ENCODE data around the gene HOXC13.

Gene HOXC13

DNA sequence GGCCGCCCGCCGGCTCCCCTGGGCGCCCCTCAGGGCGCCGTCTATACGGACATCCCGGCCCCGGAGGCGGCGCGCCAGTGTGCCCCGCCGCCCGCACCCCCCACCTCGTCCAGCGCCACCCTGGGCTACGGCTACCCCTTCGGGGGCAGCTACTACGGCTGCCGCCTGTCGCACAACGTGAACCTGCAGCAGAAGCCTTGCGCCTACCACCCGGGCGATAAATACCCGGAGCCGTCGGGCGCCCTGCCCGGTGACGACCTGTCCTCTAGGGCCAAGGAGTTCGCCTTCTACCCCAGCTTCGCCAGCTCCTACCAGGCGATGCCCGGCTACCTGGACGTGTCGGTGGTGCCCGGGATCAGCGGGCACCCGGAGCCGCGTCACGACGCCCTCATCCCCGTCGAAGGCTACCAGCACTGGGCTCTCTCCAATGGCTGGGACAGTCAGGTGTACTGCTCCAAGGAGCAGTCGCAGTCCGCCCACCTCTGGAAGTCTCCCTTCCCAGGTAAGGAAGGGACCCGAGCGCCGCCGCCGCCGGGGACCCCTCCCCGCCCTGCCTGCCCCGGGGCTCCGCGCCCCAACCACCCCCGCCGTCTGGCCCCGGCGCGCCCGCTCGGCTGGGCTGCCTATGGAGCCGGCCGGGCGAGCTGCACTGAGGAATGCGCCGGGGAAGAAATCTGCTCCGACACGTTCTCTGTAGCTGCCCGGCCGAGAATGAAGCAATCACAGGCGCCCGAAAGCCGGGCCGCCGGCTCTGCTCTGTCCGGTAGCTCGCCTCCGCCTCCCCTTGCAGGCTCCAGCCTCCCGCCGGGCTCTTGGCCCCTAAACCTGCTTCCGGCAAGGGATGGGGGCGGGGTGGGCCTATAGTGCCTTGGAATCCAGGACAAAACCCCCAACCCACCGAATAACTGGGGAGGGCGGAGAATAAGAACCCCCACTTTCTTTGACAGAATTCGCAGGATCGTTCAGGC is 794 bp downstream of the HOXC13 start:
- DNase-seq, result no peak

DNA sequence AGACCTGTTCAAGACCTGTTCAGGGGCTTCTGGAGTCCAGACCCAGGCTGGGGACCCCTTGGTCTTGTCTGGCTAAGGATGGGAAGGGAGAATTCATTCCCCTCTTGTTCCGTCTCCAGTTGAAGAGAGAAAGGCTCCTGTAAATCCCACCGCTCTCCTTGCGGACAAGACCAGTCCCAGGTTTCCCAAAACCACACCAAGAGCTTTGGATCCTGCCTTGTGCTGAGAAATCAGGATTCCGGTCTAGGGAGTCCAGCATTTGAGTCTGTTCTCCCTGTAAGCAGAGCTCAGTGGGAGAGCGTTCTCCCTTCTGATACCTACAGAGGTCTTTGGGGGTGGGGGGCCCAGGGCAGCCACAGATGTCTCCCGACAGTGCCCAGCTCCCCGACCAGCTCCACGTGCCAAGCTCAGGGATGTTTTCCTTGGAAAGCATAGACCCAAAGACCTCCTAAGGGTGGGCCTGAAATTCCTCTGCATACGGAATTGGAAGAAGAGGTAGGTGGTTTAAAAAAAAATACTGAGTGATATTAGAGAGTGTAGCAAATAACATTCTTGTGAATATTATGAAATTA is 1.9 kb downstream of the HOXC13 start:
- DNase-seq, result no peak

DNA sequence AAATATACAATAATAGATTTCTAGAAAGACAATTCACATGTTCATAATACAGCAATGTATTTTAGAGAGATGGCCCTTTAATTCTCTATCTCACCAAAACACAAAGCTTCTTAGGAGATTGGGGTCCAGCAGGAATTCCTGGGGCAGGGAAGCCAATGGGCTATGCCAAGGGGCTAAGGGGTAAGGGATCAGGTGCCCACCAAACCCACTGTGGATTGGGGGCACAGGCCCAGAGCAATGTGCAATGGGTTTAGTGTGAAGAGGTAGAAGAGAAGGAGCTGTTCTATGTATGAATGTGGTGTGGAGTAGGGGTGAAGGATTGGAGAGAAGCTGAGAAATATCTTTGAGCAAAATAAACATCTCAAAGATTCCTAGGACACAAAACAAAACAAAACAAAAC is 2.6 kb downstream of the HOXC13 start:
- no peak for DNase-seq

DNA sequence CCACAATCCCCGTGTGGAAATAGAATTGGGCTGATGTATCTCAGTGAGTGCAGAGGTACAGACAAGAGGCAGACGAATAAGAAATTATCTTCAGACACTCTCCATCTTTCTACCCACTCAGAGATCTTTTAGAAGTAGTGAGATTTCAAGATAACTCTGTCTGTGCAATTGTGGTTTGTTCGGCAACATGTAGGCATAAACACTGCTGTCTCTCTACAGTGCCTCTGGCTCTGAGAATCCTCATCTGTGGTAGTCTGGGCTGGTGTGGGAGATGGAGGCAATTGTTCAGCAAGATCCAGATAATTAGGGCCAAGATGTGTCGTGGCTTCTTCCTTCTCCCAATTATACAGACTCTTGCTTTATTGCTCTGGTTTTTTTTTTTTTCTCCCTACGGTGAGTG is 3.1 kb downstream of the HOXC13 start:
- no peak for DNase-seq

DNA sequence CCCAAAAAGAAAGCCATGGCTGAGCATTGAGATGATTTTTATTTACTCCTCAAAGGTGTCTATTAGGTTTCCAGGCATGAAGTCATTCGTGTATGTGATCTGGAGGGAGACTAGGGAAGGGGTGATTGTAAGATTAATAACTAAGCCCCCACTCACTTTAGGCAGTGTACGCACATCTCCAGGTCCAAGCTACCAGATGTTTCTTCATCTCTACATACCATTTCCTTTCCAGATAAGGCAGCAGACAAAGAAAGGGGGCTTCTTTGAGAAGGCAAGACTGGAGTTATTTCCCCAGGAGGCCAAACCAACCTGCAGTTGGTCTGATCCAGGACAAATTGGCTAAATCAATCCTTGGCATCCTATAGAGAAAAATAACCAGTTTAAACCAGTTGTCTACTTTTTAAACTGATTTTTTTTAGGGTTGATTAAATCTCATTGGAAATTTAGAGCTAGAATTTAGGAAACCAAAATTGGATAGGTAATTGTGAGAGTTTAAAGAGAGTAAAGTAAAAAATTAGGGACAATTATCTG is 3.9 kb downstream of the HOXC13 start:
- no peak for DNase-seq

DNA sequence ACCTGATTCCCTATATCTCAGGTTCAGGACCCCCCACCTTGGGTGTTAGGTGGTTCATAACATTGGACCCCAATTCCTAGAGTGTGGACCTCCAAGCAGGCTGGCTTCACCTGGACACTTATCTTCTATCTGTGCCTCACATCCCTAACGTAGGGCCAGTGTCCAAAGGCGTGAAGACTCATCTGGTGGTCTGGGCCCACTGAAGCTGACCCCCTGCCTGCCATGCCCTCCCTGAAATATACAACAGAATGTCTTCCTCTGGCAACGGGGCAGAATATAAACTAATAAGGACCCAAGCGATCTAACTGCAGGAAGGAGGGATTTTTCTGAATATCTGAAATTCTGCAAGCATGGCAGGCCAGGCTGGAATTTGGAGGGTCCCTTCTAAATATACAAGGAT is 5.6 kb downstream of the HOXC13 start:
- peak; percentile 35 for DNase-seq

DNA sequence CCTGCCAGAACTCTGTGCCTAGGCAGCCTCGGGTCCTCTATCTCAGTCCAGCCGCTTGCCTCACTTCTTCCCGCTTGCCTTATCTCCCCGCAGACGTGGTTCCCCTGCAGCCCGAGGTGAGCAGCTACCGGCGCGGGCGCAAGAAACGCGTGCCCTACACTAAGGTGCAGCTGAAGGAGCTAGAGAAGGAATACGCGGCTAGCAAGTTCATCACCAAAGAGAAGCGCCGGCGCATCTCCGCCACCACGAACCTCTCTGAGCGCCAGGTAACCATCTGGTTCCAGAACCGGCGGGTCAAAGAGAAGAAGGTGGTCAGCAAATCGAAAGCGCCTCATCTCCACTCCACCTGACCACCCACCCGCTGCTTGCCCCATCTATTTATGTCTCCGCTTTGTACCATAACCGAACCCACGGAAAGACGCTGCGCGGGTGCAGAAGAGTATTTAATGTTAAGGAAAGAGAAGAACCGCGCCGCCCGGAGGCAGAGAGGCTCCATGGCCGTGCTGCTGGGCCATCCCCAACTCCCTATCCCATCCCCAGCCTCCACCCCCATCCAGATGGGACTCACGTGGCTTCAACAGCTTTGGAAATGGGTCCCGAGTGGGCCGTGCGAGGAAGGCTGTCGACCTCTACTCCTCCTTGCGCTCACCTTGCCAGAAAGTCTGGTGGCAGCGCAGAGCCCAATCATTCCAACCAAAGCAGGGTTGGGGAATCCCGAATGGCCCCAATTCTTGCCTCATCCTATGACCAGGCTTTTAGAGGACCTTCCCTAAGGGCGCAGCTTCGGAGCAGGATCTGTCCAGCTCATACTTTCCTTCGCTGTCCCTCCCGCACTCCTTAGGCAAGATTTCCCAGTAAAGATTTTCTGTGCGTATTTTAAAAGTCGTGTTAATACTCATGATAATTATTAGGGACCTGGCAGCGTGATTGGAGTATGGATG is 6.5 kb downstream of the HOXC13 start:
- no peak for DNase-seq

DNA sequence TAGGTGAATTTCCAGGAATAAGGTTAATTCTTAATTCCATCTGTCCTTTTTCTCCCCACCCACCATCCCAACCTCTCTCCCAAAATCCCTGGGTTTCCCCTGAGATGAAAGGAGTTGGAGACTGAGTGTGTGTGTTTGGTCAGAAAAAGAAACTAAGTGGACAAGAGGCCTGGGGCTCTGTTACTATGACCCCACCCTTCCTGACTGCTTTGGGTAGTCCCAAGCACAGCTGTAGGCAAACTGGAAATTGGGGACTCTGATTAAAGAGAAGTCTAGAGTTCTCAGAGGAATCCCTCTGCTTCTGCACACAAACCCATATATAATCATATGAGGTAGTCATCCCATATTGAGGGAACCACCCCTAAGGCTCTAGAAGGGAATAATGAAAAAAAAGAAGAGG is 9.1 kb downstream of the HOXC13 start:
- DNase-seq, result no peak

DNA sequence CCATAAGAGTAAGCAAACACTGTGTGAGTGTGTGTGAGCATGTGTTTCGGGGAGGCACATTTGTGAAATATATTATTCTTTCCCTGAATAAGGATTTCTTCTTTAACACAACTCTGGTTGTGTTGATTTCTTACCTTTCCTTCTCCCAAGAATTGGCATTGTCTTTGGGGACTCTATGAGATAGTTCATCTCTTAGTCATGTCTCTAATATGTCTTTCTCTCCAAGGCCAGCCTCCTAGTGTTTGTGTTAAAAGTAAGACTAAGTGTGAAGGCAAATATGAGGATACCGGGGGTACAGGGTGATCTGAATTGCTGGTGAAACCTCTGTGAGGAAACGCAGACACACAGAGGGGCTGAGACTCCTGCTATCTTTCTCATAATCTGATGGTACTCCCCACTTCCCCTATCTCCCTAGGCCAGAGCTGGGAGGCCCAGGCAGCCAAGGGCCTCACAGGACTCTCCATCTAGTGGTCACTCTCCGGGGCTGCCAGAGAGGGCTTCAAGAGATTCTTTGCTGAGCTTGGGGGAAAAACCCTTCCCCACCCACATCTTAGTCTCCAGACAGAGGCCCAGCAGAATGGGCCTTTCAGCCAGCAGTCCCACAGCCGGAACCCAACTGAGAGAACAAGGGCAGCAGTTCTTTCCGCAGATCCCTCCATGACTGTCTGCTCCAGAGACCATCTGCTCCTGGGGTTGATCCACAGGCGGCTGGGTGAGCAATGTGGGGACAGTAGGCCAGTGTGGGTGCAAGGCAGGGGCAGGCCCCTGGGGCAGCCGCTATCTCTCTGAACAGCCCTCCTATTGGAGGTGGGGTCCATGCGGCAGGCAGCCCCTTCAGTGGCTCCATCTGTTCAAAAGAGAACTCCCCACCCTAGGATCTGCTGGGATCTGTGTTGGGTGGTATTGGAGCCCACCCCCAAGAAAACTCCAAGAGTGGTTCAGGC is 10.3 kb downstream of the HOXC13 start:
- no peak for DNase-seq

DNA sequence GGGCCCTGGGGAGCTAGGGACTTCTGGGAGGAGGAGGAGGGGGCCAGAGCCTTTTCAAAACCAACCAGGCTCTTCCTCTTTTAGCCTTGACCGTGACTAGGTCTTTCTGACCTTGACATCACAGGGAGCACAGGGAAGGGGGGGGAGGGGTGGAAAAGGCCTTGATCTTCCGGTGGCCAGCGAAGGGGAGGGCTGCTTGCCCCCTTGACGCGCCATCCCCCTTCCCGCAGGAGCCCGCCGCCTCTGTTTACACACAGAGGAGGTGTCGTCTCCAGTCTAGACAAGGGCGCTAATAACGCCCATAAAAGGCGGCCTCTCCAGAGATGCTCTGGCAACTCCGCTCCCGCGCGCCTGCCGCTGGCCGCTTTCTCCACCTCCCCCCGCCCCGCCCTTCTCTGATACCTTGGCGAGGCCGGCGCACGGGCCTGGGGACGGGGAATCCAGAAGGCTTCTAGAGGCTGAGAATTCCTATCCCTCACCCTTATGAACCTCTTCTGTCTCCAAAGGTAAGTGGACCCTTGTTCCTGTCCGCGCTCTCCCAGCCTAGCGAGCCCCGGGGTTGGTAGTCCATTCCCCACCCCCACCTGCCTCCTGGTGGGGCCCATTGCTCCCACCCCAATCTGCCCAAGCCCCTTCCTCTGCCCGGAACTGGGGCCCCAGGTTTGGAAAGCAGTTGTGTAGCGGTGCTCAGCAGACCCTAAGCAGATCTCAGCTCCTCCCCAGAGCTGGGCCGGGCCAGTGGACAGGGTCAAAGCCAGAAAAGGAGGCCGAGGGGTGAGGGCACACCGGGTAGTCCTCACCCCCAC is 11.2 kb downstream of the HOXC13 start:
- DNase-seq, result no peak

DNA sequence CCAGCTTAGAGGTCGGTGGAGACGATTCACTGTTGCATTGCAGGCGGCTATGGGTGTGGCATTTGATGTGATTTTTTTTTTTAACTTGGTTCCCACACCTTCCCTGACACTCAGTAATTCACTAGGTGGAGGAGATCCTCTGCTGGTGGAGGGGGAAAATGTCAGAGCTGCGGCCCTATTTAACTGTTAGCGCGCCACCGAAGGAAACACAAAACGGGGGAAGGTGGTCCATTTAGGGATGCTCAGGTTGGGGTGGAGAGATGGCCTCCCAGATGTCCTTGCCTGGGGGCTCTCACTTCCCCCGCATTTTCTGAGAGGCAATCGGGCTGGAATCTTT is 11.8 kb downstream of the HOXC13 start:
- DNase-seq, result no peak

DNA sequence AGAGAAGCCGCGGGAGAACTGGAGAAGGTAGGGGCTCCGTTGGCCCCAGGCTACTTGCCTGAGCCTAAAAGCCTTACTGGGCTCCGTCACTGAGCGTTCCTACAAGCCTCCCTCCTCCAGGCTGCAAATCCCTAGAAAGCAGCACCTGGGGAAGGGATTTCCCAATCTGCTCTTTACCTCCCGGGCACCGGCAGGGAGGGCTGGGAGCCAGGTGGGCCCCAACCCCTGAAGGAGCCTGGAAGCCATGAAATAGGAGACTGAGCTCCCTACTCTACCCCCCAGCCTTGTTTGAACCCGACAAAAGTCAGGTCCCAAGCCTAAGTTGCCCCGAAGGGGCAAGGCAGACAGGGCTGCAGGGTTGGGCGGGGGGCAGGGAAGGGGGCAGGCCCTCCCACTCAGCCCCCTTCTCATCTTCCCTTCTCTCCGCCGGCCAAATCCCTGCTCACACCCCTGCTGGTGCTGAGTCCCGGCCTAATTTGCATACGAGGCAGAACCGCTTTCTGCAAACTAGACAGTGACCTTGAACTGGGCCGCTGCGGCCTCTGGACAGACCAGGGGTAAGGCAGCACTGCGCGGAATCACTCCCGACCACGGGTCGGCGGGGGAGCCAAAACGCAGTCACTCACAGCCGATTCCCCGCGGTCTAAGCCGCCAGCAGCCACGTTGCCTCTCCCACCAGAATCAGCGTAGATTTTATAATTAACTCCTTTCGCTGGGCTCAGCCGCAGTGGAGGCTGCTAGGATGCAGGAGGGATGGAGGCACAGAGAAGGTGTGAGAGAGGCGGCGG is 12.4 kb downstream of the HOXC13 start:
- no peak for DNase-seq

DNA sequence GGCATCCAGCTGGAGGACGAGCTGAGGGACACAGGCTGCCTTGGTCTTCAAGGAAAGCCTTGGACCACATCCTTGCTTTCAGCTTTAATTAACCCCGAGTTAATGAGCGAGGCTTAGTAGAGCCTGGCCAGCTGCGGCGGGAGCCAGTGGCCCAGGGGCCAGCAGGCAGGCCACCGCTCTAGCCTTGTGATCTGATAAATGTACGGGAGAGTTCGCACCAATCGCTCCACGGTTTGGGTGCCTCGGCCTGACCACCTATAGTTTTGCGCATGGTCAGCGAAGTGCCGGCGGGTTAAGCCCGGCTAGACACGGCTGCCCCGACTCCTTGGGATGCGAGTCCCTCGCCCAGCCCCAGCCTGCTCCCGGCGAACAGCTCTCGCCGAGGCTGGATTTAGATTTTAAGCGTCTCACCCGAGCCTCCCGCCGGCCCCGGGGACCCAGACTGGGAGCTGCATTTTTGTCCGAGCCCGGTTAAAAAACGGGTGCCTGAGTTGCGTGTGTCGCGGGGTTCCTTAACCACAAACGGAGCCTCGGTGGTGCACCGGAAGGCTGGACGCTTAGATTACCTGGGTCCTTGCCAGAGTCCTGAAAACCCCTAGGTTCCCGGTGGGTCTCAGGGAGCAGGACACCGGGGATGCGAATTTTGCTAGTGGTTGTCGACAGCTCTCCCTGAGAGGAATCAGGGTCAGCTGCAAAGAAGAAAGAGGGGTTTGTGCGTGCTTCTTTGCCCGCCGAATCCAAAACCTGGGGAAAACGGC is 13.1 kb downstream of the HOXC13 start:
- DNase-seq, result no peak

DNA sequence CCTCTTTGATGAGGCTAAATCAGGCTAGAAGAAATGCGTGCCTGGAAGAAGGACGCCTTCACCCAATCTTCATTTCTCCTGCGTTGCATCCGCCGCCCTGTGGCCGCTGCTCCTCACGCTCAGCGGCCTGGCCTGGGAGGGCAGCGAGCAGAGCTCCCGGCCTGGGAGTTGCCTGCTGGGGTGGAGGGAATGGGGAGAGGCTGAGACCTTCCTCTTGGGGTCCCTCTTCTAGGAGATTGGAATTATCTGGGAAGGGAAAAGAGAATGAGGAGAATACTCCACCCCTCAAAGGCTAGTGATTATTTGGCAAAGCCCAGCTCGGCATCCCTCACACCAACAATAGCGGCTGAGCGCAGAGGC is 13.7 kb downstream of the HOXC13 start:
- DNase-seq, result no peak

DNA sequence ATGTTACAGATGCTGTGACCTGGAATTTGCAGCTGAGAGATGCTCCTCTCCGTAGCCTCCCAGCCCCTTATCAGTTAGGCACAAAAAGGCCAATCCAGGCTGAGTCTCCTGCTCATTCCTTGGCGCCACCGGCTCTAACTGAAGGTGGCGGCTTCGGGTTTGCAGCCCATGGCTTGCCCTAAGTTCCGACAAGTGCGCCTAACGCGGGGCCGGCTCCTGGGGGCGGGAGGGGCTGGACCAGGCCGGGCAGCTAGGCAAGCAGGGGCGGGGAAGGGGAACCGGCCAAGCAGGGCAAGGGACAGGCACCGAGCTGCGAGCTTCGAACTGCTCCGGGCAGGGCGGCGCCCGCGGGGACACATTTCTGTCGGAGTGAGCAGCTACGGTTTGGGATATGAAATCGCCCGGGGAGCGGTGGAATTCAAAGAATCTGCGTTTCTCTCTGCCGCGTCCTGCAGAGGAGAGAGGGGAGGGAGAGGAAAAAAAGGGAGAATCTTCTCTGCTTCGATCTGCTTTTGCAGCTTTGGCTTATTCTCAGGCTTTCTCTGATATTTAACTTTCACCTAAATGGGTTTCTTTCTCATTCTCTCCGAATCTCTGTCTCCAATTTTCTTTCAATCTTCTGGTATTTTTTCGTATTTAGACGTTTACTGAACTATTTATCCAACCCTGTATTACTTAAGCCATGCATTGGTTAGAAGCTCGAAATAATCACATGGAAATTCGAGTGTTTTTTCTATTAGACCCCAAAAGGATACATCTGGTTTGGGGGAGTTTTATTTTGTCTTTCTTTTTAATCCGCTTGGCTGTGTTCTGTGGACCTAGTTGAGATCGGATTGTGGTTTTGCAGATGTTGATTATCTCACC is 14.5 kb downstream of the HOXC13 start:
- no peak for DNase-seq

DNA sequence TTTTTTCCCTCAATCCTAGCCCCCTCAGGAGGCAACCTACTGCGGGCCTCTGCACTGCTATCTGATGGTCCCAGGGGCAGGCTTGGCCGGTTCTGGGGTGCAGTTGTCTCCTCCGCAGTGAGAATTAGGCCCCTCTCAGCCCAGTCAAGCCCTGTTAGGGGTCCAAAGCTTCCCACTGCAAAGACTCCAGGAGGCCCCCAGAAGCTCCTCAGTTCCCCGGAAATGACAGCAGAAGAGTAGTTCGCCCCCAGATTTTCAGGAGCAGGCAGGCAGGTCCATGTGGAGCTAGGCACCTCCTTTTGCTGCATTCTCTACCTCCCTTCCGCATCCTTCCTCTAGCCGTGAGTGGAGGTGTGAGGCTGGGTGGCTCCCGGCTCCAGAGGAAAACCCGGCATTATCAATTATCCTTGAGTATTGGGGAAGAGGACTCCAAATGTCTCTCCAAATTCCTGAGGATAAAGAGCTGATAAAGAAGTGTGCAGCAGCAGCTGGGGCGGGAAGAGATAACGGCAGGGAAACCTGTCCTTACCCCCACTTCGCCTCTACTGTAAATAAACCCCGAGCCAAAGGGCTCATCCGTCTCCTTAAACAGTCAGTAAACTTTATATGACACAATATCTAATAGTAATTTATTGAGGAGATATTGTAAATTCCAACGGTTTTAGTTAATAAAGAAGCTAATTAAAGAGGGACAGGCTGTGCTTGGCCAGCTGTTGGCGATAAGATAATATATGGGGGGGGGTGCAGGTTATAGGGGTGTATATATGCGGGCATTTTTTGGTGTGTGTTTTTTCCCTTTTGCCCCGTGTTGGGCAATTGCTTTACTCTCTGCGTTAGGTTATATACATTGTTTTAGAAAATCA is 15.4 kb downstream of the HOXC13 start:
- DNase-seq, result no peak

DNA sequence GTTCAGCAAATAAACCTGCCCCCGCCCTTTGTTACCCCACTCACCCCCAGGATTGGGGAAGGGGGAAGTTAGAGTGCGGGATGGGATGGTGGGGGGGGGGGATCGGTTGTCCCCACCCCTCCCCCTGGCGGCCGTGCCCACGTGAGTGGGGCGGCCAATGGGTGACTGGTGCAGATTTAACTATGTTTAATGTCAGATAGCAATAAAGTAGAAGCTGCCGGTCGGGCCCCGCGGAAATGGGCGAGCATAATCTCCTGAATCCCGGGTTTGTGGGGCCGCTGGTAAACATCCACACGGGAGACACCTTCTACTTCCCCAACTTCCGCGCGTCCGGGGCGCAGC is 16.0 kb downstream of the HOXC13 start, which contains the start of gene HOXC12:
HOXC12 (plus strand) TSS at position 210 of the 342 bp plus-strand sequence; CDS start at position 237, 27 bp downstream.
- no peak for DNase-seq

All from right forelimb (tissue), 1 donor.